IPS-NIHi7 (cell line): ENCODE results near the gene VAMP2.

Experiments
- DNase-seq: peaks from one replicate; pipeline ENCODE4 v3.0.0; 2012; ENCODE audit warnings: mixed read lengths; ENCODE audit errors: extremely low spot score

The VAMP2 gene

GRCh38 chr17:8122924-8123694 is 39.6 kb downstream of the VAMP2 start:
- DNase-seq, result no peak

GRCh38 chr17:8122422-8122923 is 40.3 kb downstream of the VAMP2 start:
- no peak for DNase-seq

- DNase-seq, result peak; percentile 67
These were observed 40.9 kb downstream of the VAMP2 start for GRCh38 chr17:8121681-8122421.

DNA sequence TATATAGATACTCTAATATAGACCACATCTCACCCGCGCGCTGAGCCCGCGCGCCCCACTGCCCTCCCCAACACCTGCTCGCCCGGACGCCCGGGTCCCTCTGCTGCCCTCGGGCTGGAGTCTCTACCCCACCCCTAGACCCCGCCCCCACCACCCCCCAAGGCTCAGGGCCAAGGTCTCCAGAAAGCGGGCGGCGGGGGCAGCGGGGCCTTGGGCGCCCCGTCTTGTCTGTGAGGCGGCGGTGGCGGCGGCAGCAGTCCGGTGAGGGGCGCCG is 41.4 kb downstream of the VAMP2 start:
- no peak for DNase-seq

GRCh38 chr17:8120520-8121406 is 42.0 kb downstream of the VAMP2 start:
- DNase-seq, result peak; percentile 45

GRCh38 chr17:8119581-8120519 is 42.9 kb downstream of the VAMP2 start:
- DNase-seq, result no peak

GRCh38 chr17:8118769-8119580 is 43.8 kb downstream of the VAMP2 start:
- DNase-seq, result peak; percentile 78

GRCh38 chr17:8117980-8118768 is 44.6 kb downstream of the VAMP2 start, which contains the start of gene ALOXE3:
Gene ALOXE3 (minus strand): TSS chr17:8118514. CDS start chr17:8117990, 524 bp downstream.
- peak; percentile 48 for DNase-seq

DNA sequence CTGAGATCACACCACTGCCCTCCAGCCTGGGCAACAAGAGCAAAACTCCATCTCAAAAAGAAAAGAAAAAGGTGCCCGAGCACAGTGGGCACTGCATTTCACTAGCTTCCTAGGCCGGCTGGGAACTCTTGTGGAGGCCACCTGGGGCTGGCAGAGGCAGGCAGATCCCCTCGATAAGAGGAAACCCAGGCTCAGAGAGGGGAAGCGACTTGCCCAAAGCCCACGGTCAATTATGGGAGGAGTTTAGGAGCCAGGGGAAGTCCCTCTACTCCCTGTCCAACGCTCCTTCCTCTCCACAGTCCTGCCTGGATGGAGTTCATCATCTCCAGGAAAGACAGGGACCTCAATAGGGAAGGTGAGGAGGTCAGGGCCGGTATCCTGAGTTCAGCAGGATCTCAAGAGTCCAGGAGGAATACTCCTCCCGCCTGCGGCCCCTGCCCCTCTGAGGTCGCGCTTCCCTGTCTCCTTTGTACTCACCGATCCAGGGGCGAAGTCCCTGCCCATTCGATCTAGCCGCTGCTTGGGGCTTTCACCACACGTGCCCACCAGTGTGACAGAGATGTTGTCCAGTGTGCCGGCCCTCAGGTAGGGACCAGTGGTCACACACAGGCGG is 45.3 kb downstream of the VAMP2 start:
- DNase-seq, result no peak

DNA sequence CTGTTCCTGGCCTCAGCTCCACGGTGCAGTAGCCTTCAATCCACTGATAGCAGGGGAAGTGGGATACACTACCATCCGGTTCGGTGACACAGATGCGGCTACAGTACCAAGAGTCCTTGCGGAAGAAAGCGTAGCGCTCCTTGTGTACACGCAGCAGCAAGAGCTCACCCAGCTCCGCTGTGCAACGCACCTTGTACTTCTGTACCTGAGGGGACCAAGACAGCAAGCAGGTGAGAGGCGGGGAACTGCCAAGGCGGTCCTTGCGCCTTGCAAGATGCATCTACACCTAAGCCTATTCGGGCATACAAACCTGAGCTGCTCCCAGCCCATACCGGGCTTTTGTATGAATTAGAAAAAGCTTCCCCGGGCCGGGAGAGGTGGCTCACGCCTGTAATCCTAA is 46.0 kb downstream of the VAMP2 start:
- no peak for DNase-seq

DNA sequence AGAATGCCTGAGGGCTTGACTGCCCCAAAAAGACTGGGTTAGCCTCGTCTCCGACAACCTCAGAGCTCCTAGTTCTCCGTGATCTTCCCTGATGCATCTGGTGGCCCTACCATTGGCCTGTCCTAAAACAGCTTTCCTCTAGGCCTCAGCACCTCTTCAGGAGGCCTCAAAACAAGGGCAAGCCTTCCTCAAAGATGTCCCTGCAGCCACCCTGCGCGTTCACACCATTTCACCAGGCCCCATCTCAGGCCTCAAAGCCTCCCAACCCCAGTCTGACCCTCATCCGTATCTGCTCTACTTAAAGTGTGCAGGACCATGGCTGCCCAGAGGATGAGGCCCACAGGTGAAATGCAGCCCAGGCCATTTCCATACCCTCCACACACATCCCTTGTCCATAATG is 51.8 kb downstream of the VAMP2 start:
- DNase-seq, result no peak

GRCh38 chr17:8110456-8110804 is 52.3 kb downstream of the VAMP2 start:
- no peak for DNase-seq

DNA sequence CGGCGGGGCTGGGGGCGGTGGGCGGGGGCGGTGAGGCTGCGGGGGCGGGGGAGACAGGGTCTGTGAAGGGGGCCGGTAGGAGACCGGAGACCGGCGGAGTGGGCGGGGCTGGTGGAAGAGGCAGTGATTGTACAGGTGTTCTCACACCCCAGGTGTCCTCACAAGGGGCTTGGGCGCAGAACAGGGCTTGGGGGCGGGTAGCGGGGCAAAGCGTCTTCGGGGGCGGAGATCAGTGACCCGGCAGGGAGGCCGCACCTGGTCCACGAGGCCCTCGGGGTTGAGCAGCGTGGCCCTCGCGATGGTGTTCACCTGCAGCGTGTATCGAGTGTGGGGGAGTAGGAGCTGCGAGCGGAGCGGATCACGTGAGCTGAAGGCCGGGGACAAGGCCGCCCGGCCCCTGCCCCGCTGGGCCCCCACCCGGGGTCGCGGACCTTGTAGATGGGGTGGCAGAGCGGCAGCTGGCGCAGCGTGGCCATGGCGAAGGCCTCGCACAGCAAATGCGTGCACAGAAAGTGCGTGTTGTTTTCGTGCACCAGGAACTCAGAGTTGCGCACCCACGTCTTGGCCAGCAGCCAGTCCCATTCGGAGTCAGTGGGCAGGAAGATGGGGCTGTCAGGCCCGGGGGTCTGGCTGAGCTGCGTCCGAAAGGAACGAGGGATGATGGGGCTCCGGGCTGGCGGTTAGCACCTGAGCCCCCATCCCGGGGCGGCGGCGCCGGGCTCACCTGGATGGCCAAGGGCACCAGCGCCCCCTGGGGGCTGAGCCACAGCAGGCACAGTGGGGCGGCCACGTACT is 52.9 kb downstream of the VAMP2 start:
- DNase-seq, result peak; percentile 87
